Epithelial cell of proximal tubule (primary cell): ENCODE results near the gene ANKFY1. TPM values are rescaled to one million over a fixed set of nuclear protein-coding genes. Genes with fewer than 3 reads are reported as not detected.

ENCODE experiments used
- DNase-seq: peaks from one replicate; pipeline ENCODE4 v3.0.0-alpha.2; 2011; ENCODE audit warnings: low read depth
- H3K4me3 ChIP-seq: 2 replicates; pipeline ENCODE4 v1.5.1; 2011; ENCODE audit warnings: low read depth, mild to moderate bottlenecking, low read length
- CTCF ChIP-seq: conservative IDR thresholded peaks from 2 replicates; pipeline ENCODE4 v1.5.1; 2012; ENCODE audit warnings: low read depth, mild to moderate bottlenecking, low read length
- total RNA-seq: library from RNA; depleted of rRNA; stranded (reverse); fragments of >200 nt; gene quantifications from 2 replicates; pipeline ENCODE4 v1.2.3, GENCODE V29; 2015

ANKFY1 gene
- total RNA-seq, 1 donor from 2014 or later = 15.0 TPM

- TF ChIP-seq CTCF = no peak
- DNase-seq = no peak
- no peak overlapping the region for H3K4me3 ChIP-seq
These were observed 109.6 kb downstream of the ANKFY1 start for GRCh38 chr17:4154201-4154600.

GRCh38 chr17:4152471-4152870 is 111.3 kb downstream of the ANKFY1 start:
- DNase-seq = no peak
- no peak for TF ChIP-seq CTCF
- no peak overlapping the region for H3K4me3 ChIP-seq

DNA sequence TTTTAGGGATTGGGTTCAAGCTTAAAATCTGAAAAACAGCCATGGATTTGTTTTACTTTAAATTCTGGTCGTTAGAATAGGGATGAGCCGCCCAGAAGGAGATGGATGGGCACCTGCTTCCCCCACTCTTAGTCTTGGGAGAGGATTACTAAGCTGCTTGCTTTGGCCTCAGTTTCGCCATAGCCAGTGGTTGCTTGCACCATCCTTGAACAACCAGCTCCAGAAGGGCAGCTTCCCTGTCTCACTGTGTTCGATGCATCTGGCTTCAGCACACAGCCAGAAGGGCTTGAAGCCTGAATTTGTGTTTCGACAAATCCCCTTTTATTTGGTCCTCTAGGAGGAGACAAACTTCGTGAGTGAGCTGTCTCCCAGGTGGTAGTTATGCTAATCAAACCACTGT is 113.7 kb downstream of the ANKFY1 start:
- TF ChIP-seq CTCF = no peak
- no peak overlapping the region for H3K4me3 ChIP-seq
- DNase-seq = no peak

- no peak overlapping the region for H3K4me3 ChIP-seq
- no peak for TF ChIP-seq CTCF
These were observed 115.0 kb downstream of the ANKFY1 start for GRCh38 chr17:4148611-4149308.

GRCh38 chr17:4147751-4148310 is 115.9 kb downstream of the ANKFY1 start:
- no peak overlapping the region for H3K4me3 ChIP-seq
- no peak for DNase-seq
- TF ChIP-seq CTCF = no peak

More at GRCh38 chr17:4148611-4149308, 115.0 kb downstream of the ANKFY1 start:
- no peak for DNase-seq

- DNase-seq = no peak
- no peak for TF ChIP-seq CTCF
These were observed 117.1 kb downstream of the ANKFY1 start for GRCh38 chr17:4146641-4147040.

DNA sequence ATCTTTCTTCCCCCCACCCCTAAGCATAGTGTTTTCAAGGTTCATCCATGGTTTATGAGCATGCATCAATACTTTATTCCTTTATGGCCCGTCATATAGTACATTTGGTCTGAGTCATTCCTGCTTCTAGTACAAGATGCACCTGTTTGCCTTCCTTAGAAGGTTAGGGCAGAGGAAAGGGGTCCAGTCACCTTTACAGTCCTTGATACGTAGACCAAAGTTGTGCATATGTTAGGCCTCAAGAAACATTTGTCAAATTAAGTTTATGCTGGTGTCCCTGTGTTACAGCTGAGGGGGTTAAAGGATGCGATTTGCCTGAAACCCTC is 119.4 kb downstream of the ANKFY1 start:
- no peak for DNase-seq
- peak overlapping the region; percentile 93 for H3K4me3 ChIP-seq
- no peak for TF ChIP-seq CTCF

More at GRCh38 chr17:4146641-4147040, 117.1 kb downstream of the ANKFY1 start:
- H3K4me3 ChIP-seq = no peak overlapping the region
